Measurements from ENCODE around the gene CCNDBP1. TPM values are rescaled to one million over a fixed set of nuclear protein-coding genes. Genes with fewer than 3 reads are reported as not detected.

The CCNDBP1 gene
- total and polyA plus RNA-seq, 2 experiments from 2014 or later, result 23.9 to 33.5 TPM

GRCh38 chr15:43144512-43144911 is 40.7 kb upstream of the CCNDBP1 start (continued):
- TF ChIP-seq, protein P1, sequence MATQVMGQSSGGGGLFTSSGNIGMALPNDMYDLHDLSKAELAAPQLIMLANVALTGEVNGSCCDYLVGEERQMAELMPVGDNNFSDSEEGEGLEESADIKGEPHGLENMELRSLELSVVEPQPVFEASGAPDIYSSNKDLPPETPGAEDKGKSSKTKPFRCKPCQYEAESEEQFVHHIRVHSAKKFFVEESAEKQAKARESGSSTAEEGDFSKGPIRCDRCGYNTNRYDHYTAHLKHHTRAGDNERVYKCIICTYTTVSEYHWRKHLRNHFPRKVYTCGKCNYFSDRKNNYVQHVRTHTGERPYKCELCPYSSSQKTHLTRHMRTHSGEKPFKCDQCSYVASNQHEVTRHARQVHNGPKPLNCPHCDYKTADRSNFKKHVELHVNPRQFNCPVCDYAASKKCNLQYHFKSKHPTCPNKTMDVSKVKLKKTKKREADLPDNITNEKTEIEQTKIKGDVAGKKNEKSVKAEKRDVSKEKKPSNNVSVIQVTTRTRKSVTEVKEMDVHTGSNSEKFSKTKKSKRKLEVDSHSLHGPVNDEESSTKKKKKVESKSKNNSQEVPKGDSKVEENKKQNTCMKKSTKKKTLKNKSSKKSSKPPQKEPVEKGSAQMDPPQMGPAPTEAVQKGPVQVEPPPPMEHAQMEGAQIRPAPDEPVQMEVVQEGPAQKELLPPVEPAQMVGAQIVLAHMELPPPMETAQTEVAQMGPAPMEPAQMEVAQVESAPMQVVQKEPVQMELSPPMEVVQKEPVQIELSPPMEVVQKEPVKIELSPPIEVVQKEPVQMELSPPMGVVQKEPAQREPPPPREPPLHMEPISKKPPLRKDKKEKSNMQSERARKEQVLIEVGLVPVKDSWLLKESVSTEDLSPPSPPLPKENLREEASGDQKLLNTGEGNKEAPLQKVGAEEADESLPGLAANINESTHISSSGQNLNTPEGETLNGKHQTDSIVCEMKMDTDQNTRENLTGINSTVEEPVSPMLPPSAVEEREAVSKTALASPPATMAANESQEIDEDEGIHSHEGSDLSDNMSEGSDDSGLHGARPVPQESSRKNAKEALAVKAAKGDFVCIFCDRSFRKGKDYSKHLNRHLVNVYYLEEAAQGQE (IDR thresholded peaks at IDR 0.05; ENCODE audit: unreplicated experiment), result no peak
- TF ChIP-seq ZNF331 (CRISPR knock-in tag; IDR thresholded peaks at IDR 0.05; ENCODE audit: low read depth), result no peak

- H3K27ac ChIP-seq (ENCODE audit: low read depth), result no peak overlapping the region
- no peak for ATAC-seq
- no peak overlapping the region for H3K4me2 ChIP-seq
- H3K4me1 ChIP-seq (ENCODE audit: insufficient read depth), result no peaks in the 10 kb centered on the region
- H3K9me2 ChIP-seq (ENCODE audit: insufficient read depth), result no peaks in the 10 kb centered on the region; the same call in 1 of the 2 replicates
- Mint-ChIP-seq H3K27ac (no peak overlapping the region), H3K36me3 (ENCODE audit: low read depth) (no peaks in the 10 kb centered on the region), H3K4me1 (peaks cover 2% of the 10 kb centered on the region; the same call in 1 of the 3 replicates), H3K4me3 (no peak overlapping the region), H3K9me3 (no peaks in the 10 kb centered on the region), H3K27me3 (ENCODE audit: insufficient read depth, low read depth, poor library complexity) (no peaks in the 10 kb centered on the region)
- H3K36me3 ChIP-seq (ENCODE audit: insufficient read depth), result no peaks in the 10 kb centered on the region; the same call in 1 of the 2 replicates
- no peak overlapping the region for H2AFZ ChIP-seq
- H3K27me3 ChIP-seq (ENCODE audit: insufficient read depth), result no peaks in the 10 kb centered on the region
- H3K79me2 ChIP-seq (replicated peaks; ENCODE audit: insufficient read depth), result no peaks in the 10 kb centered on the region
- H4K20me1 ChIP-seq (replicated peaks; ENCODE audit: insufficient read depth), result no peaks in the 10 kb centered on the region
- no peaks in the 10 kb centered on the region for H3F3A ChIP-seq (replicated peaks; ENCODE audit: low read depth)
- H3K4me3 ChIP-seq, result no peak overlapping the region
- DNase-seq (ENCODE audit: low spot score), result no peak
- TF ChIP-seq EZH2 (IDR thresholded peaks at IDR 0.05; ENCODE audit: low read depth, unreplicated experiment) (no peak), CREB1 (CRISPR knock-in tag; IDR thresholded peaks at IDR 0.05; ENCODE audit: low read depth) (no peak), CTCF (conservative IDR thresholded peaks at IDR 0.05; ENCODE audit: low read depth in 2 of 2) (no peak), ZNF114 (CRISPR knock-in tag; IDR thresholded peaks at IDR 0.05) (no peak), STAT1 (IDR thresholded peaks at IDR 0.05; ENCODE audit: unreplicated experiment) (no peak), ETS1 (IDR thresholded peaks at IDR 0.05) (no peak), JUNB (IDR thresholded peaks at IDR 0.05; ENCODE audit: unreplicated experiment) (no peak), ZNF331 (CRISPR knock-in tag; IDR thresholded peaks at IDR 0.05; ENCODE audit: low read depth) (no peak), POLR2AphosphoS5 (IDR thresholded peaks at IDR 0.05; ENCODE audit: low read depth) (no peak), EZH2phosphoT487 (IDR thresholded peaks at IDR 0.05; ENCODE audit: unreplicated experiment) (no peak)
- TF ChIP-seq, protein P1 (IDR thresholded peaks at IDR 0.05; ENCODE audit: unreplicated experiment), result no peak
Measured at GRCh38 chr15:43146184-43146583, 39.0 kb upstream of the CCNDBP1 start.
